Activated gamma-delta T cell treated with Interleukin-2 at 50 U/mL for 16 hours (primary cell): Measurements from ENCODE around the gene RYR3.

Experiments used
- DNase-seq: peaks from one replicate; pipeline ENCODE4 v3.0.0-alpha.2; 2020

RYR3 gene

GRCh38 chr15:33852570-33852969 lies 541.8 kb downstream of the RYR3 start:
- no peak for DNase-seq

GRCh38 chr15:33857726-33858125 lies 547.0 kb downstream of the RYR3 start:
- DNase-seq, result no peak

GRCh38 chr15:33858836-33859235 lies 548.1 kb downstream of the RYR3 start:
- no peak for DNase-seq

GRCh38 chr15:33859992-33860545 lies 549.3 kb downstream of the RYR3 start:
- no peak for DNase-seq

GRCh38 chr15:33860754-33861153 lies 550.0 kb downstream of the RYR3 start:
- no peak for DNase-seq

- no peak for DNase-seq
These were observed 553.8 kb downstream of the RYR3 start for GRCh38 chr15:33864360-33865075.

GRCh38 chr15:33865416-33865815 lies 554.6 kb downstream of the RYR3 start:
- no peak for DNase-seq

GRCh38 chr15:33866101-33866737 lies 555.5 kb downstream of the RYR3 start:
- DNase-seq, result no peak

GRCh38 chr15:33871980-33872379 lies 561.2 kb downstream of the RYR3 start:
- no peak for DNase-seq

- DNase-seq, result no peak
These were observed 561.8 kb downstream of the RYR3 start for GRCh38 chr15:33872416-33873106.

GRCh38 chr15:33874156-33874555 lies 563.4 kb downstream of the RYR3 start:
- DNase-seq, result no peak

- no peak for DNase-seq
These were observed 572.2 kb downstream of the RYR3 start for GRCh38 chr15:33882921-33883320.

- no peak for DNase-seq
These were observed 577.4 kb downstream of the RYR3 start for GRCh38 chr15:33888176-33888575.

- no peak for DNase-seq
These were observed 583.4 kb downstream of the RYR3 start for GRCh38 chr15:33894193-33894592.

GRCh38 chr15:33902043-33902442 lies 591.3 kb downstream of the RYR3 start:
- DNase-seq, result no peak

- no peak for DNase-seq
These were observed 592.9 kb downstream of the RYR3 start for GRCh38 chr15:33903661-33904060.

GRCh38 chr15:33907326-33907725 lies 596.6 kb downstream of the RYR3 start:
- DNase-seq, result no peak

GRCh38 chr15:33908406-33908805 lies 597.6 kb downstream of the RYR3 start:
- DNase-seq, result no peak

- no peak for DNase-seq
These were observed 600.0 kb downstream of the RYR3 start for GRCh38 chr15:33910741-33911140.

- no peak for DNase-seq
These were observed 601.6 kb downstream of the RYR3 start for GRCh38 chr15:33912326-33912725.

GRCh38 chr15:33913459-33913858 lies 602.7 kb downstream of the RYR3 start:
- DNase-seq, result no peak
